Fibroblast of villous mesenchyme (primary cell): ENCODE measurements around the gene CTPS2. TPM values are rescaled to one million over a fixed set of nuclear protein-coding genes. Genes with fewer than 3 reads are reported as not detected.
"Not testable (repeated sequence)": the region's sequence is repeated elsewhere in the genome, so short reads cannot be mapped to it uniquely, and the experiment has no call there.

Experiments
- DNase-seq: peaks from one replicate; pipeline ENCODE4 v3.0.0-alpha.2; 2010; ENCODE audit warnings: low read depth
- H3K4me3 ChIP-seq: 2 replicates; pipeline ENCODE4 v1.5.1; 2011; ENCODE audit warnings: low read depth, mild to moderate bottlenecking, low read length
- CTCF ChIP-seq: IDR thresholded peaks from 2 replicates; pipeline ENCODE4 v1.5.1; 2012; ENCODE audit warnings: low read depth, mild to moderate bottlenecking, low read length; ENCODE audit not compliant: insufficient read depth
- total RNA-seq: library from RNA; depleted of rRNA; stranded (reverse); fragments of >200 nt; gene quantifications from 2 replicates; pipeline ENCODE4 v1.2.3, GENCODE V29; 2012

Gene CTPS2
- total RNA-seq, 1 donor, result 9.1 TPM

GRCh38 chrX:16578218-16578617 is 134.3 kb downstream of the CTPS2 start:
- DNase-seq, result peak; percentile 10
- no peak overlapping the region for H3K4me3 ChIP-seq
- no peak for TF ChIP-seq CTCF

DNA sequence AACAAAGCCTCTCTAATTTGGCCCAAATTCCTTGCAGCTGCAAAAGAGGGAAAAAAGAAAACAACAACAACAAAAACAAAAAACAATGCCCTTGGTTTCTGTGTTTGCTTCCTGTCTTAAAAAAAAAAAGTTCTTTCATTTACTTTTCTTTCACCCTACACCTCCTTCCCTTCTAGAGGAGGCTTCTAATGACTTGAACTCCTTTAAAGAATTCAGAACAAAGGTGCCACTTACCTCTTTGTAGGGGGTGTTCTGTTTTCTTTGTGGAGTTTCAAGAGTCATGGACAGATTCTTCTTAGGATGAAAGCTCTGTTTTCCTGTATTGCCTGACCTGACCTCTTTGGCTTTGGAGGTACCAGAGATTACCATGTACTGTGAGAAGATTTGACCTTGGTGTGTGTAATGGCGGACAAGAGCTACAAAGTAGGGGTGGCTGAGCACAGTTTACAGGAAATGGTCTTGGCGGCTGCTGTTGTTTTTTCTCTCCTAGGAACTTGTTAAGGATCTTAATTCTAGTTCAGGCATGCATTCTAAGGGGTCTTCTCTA is 134.9 kb downstream of the CTPS2 start:
- DNase-seq, result no peak
- TF ChIP-seq CTCF, result no peak
- no peak overlapping the region for H3K4me3 ChIP-seq

GRCh38 chrX:16575388-16575787 is 137.1 kb downstream of the CTPS2 start:
- not testable (repeated sequence) for DNase-seq, H3K4me3 ChIP-seq

GRCh38 chrX:16573781-16574180 is 138.7 kb downstream of the CTPS2 start:
- TF ChIP-seq CTCF, result no peak
- no peak overlapping the region for H3K4me3 ChIP-seq
- DNase-seq, result peak; percentile 29

DNA sequence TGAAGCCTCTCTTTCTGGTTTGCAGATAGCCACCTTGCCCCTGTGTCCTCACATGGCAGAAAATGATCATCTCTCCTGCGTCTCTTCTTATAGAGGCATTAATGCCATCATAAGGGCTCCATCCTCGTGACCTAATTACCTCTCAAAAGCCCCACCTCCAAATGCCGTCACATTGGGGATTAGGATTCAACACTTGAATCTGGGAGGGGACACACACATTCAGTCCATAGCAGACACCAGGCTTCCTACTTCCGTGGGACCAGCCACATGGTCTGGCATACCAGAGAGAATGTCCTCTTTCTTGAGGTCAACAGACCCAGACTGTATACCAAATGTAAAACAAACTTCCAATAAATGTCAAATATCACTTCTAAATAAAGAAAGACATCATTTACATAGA is 144.8 kb downstream of the CTPS2 start:
- no peak for DNase-seq
- H3K4me3 ChIP-seq, result no peak overlapping the region
- TF ChIP-seq CTCF, result no peak

DNA sequence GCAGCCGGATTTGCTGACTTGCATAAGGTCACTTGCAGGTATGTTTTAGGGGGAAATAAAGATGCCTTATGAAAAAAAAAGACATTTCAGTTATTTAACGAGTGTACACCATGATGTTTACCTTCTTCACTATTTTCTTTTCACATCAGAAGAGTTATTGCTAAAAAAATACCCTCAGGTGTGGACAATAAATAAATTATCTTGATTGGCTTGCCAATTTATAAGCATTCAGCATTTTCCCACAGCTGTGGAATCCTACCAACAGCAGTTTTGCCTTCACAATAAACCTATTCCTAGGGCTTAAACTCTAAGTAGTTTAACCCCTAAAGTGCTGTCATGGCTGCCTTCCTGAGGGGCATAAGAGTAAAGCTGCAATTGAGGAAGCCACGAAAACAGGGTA is 145.9 kb downstream of the CTPS2 start:
- TF ChIP-seq CTCF, result no peak
- no peak for DNase-seq
- H3K4me3 ChIP-seq, result no peak overlapping the region

GRCh38 chrX:16560173-16560572 is 152.3 kb downstream of the CTPS2 start:
- no peak for DNase-seq
- no peak overlapping the region for H3K4me3 ChIP-seq
- TF ChIP-seq CTCF, result no peak

DNA sequence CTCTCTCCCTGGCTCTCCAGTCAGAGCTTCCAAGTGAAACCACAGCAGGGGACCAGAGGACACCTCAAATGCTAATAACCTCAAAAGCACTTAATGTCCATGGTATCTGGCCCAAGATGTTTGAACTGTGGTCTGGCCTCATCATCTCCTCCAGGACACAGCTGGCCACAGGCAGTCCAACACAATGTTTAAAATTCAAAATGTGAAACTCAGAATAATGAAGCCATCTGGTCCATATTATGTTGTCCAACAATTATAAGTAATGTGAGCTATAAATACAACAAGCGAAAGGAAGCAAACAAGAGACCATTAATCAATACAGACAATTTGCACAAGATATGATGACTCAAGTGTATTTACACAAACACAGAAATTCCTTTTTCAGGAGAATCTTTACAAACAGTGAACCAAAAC is 153.3 kb downstream of the CTPS2 start:
- no peak overlapping the region for H3K4me3 ChIP-seq
- TF ChIP-seq CTCF, result no peak
- peak; percentile 74 for DNase-seq
